GM12872 (cell line): ENCODE measurements around the gene PIP4P1.
A peak's percentile ranks its signal among the peaks of the same experiment; 100 is the strongest.

Source experiments
- TF ChIP-seq, protein P1 (sequence below): IDR thresholded peaks from 3 replicates; pipeline ENCODE4 v1.5.1; 2011; ENCODE audit warnings: low read depth, mild to moderate bottlenecking, low read length, moderate library complexity; ENCODE audit not compliant: insufficient read depth

PIP4P1 gene

GRCh38 chr14:20416223-20416622 lies 45.0 kb downstream of the PIP4P1 start:
- TF ChIP-seq, protein P1, sequence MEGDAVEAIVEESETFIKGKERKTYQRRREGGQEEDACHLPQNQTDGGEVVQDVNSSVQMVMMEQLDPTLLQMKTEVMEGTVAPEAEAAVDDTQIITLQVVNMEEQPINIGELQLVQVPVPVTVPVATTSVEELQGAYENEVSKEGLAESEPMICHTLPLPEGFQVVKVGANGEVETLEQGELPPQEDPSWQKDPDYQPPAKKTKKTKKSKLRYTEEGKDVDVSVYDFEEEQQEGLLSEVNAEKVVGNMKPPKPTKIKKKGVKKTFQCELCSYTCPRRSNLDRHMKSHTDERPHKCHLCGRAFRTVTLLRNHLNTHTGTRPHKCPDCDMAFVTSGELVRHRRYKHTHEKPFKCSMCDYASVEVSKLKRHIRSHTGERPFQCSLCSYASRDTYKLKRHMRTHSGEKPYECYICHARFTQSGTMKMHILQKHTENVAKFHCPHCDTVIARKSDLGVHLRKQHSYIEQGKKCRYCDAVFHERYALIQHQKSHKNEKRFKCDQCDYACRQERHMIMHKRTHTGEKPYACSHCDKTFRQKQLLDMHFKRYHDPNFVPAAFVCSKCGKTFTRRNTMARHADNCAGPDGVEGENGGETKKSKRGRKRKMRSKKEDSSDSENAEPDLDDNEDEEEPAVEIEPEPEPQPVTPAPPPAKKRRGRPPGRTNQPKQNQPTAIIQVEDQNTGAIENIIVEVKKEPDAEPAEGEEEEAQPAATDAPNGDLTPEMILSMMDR, result no peak

- TF ChIP-seq, protein P1, result peak; percentile 65; the same call in 2 of the 3 replicates
Observed at GRCh38 chr14:20415782-20416206, 45.4 kb downstream of the PIP4P1 start.

GRCh38 chr14:20413744-20414082 lies 47.5 kb downstream of the PIP4P1 start:
- TF ChIP-seq, protein P1, result no peak

- TF ChIP-seq, protein P1, result no peak
Observed at GRCh38 chr14:20412876-20413743, 48.1 kb downstream of the PIP4P1 start, which contains the start of gene TEP1. Gene TEP1 (minus strand): TSS chr14:20413501. CDS start chr14:20408439, 5,062 bp downstream.

- TF ChIP-seq, protein P1, result no peak
Observed at GRCh38 chr14:20412411-20412810, 48.8 kb downstream of the PIP4P1 start.

- TF ChIP-seq, protein P1, result no peak
Observed at GRCh38 chr14:20409226-20409625, 52.0 kb downstream of the PIP4P1 start.
